ENCODE measurements around the gene PIP4K2C. TPM values are rescaled to one million over a fixed set of nuclear protein-coding genes. Genes with fewer than 3 reads are reported as not detected.

PIP4K2C gene
- total RNA-seq, 1 experiment from 2014 or later = 88.6 TPM

- no peak overlapping the region for H3K9ac ChIP-seq (ENCODE audit: low read length)
- H3K27ac ChIP-seq (ENCODE audit: low read length) = no peak overlapping the region
- H3K9me3 ChIP-seq (ENCODE audit: low read length) = no peaks in the 10 kb centered on the region
- H4K20me1 ChIP-seq (ENCODE audit: low read length) = no peaks in the 10 kb centered on the region
- H3K9me2 ChIP-seq (replicated peaks; ENCODE audit: low read length) = no peaks in the 10 kb centered on the region
- H3K4me2 ChIP-seq (ENCODE audit: low read length) = no peak overlapping the region
- H3F3A ChIP-seq (ENCODE audit: low read length, unreplicated experiment) = no peaks in the 10 kb centered on the region
- DNase-seq (no peak), ATAC-seq (no peak)
- CTCF ChIA-PET = no interaction called here
- H3K4me1 ChIP-seq (ENCODE audit: insufficient read depth, low read length) = peaks cover 17% of the 10 kb centered on the region
- intact Hi-C loops (cut with micrococcal nuclease) = no loop called here
- no peaks in the 10 kb centered on the region; the same call in 1 of the 2 replicates for H3K36me3 ChIP-seq (ENCODE audit: low read depth, low read length)
- no peaks in the 10 kb centered on the region for H3K27me3 ChIP-seq (ENCODE audit: low read length)
- TF ChIP-seq EZH2phosphoT487 (IDR thresholded peaks at IDR 0.05; ENCODE audit: borderline replicate concordance, low read length) (no peak), EZH2 (IDR thresholded peaks at IDR 0.05; ENCODE audit: low read length, unreplicated experiment) (no peak), CTCF (conservative IDR thresholded peaks at IDR 0.05; ENCODE audit: low read depth, low read length) (no peak)
- POLR2A ChIA-PET (ENCODE audit: unreplicated experiment) = no interaction called here
- BruUV-seq (replicated peaks) = no TSS peak
- no peak overlapping the region for H2AFZ ChIP-seq (ENCODE audit: low read length)
- H3K4me3 ChIP-seq (ENCODE audit: low read length) = no peak overlapping the region
- peaks cover 12% of the 10 kb centered on the region for H3K79me2 ChIP-seq (ENCODE audit: low read length)
Observed at GRCh38 chr12:57629897-57630471, 39.0 kb downstream of the PIP4K2C start.

- Histone ChIP-seq H3K9me2 (replicated peaks; ENCODE audit: low read length) (no peaks in the 10 kb centered on the region), H2AFZ (ENCODE audit: low read length) (no peak overlapping the region), H3K79me2 (ENCODE audit: low read length) (peaks cover 12% of the 10 kb centered on the region), H4K20me1 (ENCODE audit: low read length) (no peaks in the 10 kb centered on the region), H3K9ac (ENCODE audit: low read length) (no peak overlapping the region), H3K4me2 (ENCODE audit: low read length) (peak overlapping the region; percentile 99; the same call in 1 of the 2 replicates), H3K27ac (ENCODE audit: low read length) (no peak overlapping the region), H3K4me1 (ENCODE audit: insufficient read depth, low read length) (peaks cover 17% of the 10 kb centered on the region), H3K9me3 (ENCODE audit: low read length) (no peaks in the 10 kb centered on the region), H3K27me3 (ENCODE audit: low read length) (no peaks in the 10 kb centered on the region), H3K4me3 (ENCODE audit: low read length) (no peak overlapping the region; the same call in 1 of the 2 replicates), H3K36me3 (ENCODE audit: low read depth, low read length) (no peaks in the 10 kb centered on the region; the same call in 1 of the 2 replicates), H3F3A (ENCODE audit: low read length, unreplicated experiment) (no peaks in the 10 kb centered on the region)
- ATAC-seq (no peak), DNase-seq (no peak)
- ChIA-PET POLR2A (ENCODE audit: unreplicated experiment) (interaction anchor here (0.5 kb wide), 1 partner anchor 591 kb away, joined by 4 read pairs; no protein-coding TSS in a partner anchor), CTCF (interaction anchor here (0.6 kb wide), 1 partner anchor 24 kb away, joined by 4 read pairs; no protein-coding TSS in a partner anchor)
- intact Hi-C loops (cut with micrococcal nuclease) = no loop called here
- TF ChIP-seq EZH2phosphoT487 (IDR thresholded peaks at IDR 0.05; ENCODE audit: borderline replicate concordance, low read length) (no peak), CTCF (conservative IDR thresholded peaks at IDR 0.05; ENCODE audit: low read depth, low read length) (no peak)
- BruUV-seq (replicated peaks) = no TSS peak
Observed at GRCh38 chr12:57630891-57631433, 40.0 kb downstream of the PIP4K2C start.

GRCh38 chr12:57631566-57632072 is 40.6 kb downstream of the PIP4K2C start:
- H2AFZ ChIP-seq (ENCODE audit: low read length) = peak overlapping the region; percentile 98; the same call in 1 of the 2 replicates
- no peaks in the 10 kb centered on the region for H4K20me1 ChIP-seq (ENCODE audit: low read length)
- peaks cover 12% of the 10 kb centered on the region for H3K79me2 ChIP-seq (ENCODE audit: low read length)
- TF ChIP-seq EZH2phosphoT487 (IDR thresholded peaks at IDR 0.05; ENCODE audit: borderline replicate concordance, low read length) = no peak
- no peak for TF ChIP-seq EZH2 (IDR thresholded peaks at IDR 0.05; ENCODE audit: low read length, unreplicated experiment)
- no peak for TF ChIP-seq CTCF (conservative IDR thresholded peaks at IDR 0.05; ENCODE audit: low read depth, low read length)
- H3K9me2 ChIP-seq (replicated peaks; ENCODE audit: low read length) = no peaks in the 10 kb centered on the region
- H3K36me3 ChIP-seq (ENCODE audit: low read depth, low read length) = no peaks in the 10 kb centered on the region; the same call in 1 of the 2 replicates
- H3K27me3 ChIP-seq (ENCODE audit: low read length) = no peaks in the 10 kb centered on the region
- ATAC-seq = no peak
- ChIA-PET POLR2A (ENCODE audit: unreplicated experiment) (interaction anchor here (0.5 kb wide), 1 partner anchor 590 kb away, joined by 4 read pairs; no protein-coding TSS in a partner anchor), CTCF (interaction anchor here (0.6 kb wide), 1 partner anchor 23 kb away, joined by 4 read pairs; no protein-coding TSS in a partner anchor)
- DNase-seq = no peak
- no peak overlapping the region for H3K27ac ChIP-seq (ENCODE audit: low read length)
- H3K9ac ChIP-seq (ENCODE audit: low read length) = 0 out of 2 replicates have a peak overlapping the region, but pooled peaks have one; percentile 77
- intact Hi-C loops (cut with micrococcal nuclease) = no loop called here
- peaks cover 17% of the 10 kb centered on the region for H3K4me1 ChIP-seq (ENCODE audit: insufficient read depth, low read length)
- H3K4me2 ChIP-seq (ENCODE audit: low read length) = peak overlapping the region; percentile 99
- H3K4me3 ChIP-seq (ENCODE audit: low read length) = peak overlapping the region; percentile 97
- H3K9me3 ChIP-seq (ENCODE audit: low read length) = no peaks in the 10 kb centered on the region
- BruUV-seq (replicated peaks) = no TSS peak
- H3F3A ChIP-seq (ENCODE audit: low read length, unreplicated experiment) = no peaks in the 10 kb centered on the region

Measured in PC-3 (cell line).